SW 1271 (cell line): ENCODE results near the gene WDR90.
A peak's percentile ranks its signal among the peaks of the same experiment; 100 is the strongest.

ENCODE experiments used
- DNase-seq, 2 experiments: peaks; one replicate each; lab custom pipeline; 2025; lab: John Stamatoyannopoulos, UW

WDR90 gene

GRCh38 chr16:638836-639235, 10.3 kb upstream of the WDR90 start:
- no peak for DNase-seq

DNA sequence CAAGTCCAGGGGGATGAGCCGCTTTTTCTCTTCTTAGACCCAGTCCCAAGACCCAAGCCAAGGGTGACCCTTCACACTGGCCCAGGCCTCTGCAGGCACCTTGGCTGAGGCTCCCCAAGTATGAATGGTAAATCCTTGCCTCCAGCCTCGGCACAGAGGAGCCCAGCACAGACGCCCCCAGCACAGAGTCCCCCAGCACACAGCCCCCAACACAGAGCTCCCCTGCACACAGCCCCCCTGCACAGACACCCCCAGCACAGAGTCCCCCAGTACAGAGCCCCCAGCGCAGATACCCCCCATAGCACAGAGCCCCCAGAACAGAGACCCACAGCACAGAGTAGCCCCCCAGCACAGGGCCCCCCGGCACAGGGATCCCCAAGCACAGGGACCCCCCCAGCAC, 8.6 kb upstream of the WDR90 start:
- no peak for DNase-seq

- peak in 1 of 2 experiments; percentile 50 for DNase-seq
These were observed 7.6 kb upstream of the WDR90 start, which contains the start of gene MCRIP2 for GRCh38 chr16:641326-642188. MCRIP2 (plus strand) TSS chr16:641828; CDS start chr16:641992, 164 bp downstream.

GRCh38 chr16:642189-643049, 6.7 kb upstream of the WDR90 start:
- no peak for DNase-seq

- no peak for DNase-seq
These were observed 6.2 kb upstream of the WDR90 start for GRCh38 chr16:643050-643368.

DNA sequence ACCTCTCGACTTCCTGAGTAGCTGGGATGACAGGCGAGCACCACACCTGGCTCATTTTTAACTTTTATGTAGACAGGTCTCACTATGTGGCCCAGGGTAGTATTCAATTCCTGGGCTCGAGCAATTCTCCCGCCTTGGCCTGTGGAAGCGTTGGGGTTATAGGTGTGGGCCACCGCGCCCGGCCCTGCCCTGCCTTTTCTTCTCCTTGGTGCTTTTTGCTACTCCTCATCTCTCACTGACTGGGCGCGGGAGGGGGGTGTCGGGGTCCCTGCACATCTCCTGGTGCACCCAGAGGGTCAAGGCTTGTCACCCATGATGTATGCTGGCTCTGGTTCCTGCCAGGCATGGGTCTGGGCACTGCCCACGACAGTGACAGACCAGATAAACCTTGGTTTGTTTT, 4.6 kb upstream of the WDR90 start:
- DNase-seq = no peak

- no peak for DNase-seq
These were observed 3.1 kb upstream of the WDR90 start for GRCh38 chr16:645852-646678.

- no peak for DNase-seq
These were observed 2.4 kb upstream of the WDR90 start for GRCh38 chr16:646679-647172.

GRCh38 chr16:647173-647902, 1.8 kb upstream of the WDR90 start:
- no peak for DNase-seq

DNA sequence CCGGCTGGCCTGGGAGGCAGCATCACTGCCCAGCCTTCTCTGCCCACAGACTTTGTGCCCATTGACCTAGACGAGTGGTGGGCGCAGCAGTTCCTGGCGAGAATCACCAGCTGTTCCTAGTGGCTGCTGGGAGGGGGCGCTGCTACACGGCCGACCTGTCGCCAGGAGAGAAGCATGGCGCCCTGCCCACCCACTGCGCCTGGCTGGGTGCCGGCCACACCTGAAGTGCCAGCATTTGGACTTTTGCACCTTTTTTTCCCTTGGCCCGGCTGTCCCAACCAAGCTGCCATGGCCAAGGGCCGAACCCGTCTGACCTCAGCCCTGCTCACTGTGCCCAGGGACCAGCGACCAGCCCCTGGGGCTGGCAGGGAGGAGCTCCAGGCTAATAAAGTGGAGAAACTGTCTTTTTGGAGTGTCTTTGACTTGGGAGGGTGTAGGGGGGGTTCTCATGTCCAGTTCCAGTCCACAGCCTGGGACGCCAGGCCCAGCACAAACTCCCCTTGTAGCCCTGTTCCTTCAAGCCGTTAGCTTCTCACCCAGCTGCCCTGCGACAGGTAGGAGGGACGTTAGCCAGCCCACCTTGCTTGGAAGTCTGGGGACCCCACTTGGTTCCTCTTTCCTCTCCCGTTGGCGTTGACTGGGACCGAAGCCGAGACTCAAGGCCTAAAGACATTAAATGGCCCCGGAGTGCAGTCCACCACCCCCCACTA, 939 bp upstream of the WDR90 start:
- peak in 1 of 2 experiments; percentile 24 for DNase-seq

GRCh38 chr16:649631-650030, 466 bp downstream of the WDR90 start:
- no peak for DNase-seq

DNA sequence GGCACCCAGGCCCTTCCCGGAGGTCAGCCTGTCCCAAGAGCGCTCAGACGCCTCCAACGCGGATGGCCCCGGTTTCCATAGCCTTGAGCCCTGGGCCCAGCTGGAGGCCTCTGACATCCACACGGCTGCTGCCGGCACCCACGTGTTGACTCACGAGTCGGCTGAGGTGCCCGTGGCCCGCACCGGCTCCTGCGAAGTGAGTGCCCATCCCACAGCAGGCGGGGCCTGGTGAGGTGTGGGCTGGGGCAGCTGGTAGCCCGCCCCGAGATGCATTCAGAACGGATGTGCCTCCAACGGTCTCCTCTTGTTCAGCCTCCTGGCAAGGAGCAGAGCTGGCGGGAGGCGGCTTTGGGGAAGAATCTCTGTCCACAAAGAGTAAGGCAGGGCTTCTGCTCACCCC, 2.7 kb downstream of the WDR90 start:
- no peak for DNase-seq

- no peak for DNase-seq
These were observed 3.5 kb downstream of the WDR90 start for GRCh38 chr16:652454-653305.

DNA sequence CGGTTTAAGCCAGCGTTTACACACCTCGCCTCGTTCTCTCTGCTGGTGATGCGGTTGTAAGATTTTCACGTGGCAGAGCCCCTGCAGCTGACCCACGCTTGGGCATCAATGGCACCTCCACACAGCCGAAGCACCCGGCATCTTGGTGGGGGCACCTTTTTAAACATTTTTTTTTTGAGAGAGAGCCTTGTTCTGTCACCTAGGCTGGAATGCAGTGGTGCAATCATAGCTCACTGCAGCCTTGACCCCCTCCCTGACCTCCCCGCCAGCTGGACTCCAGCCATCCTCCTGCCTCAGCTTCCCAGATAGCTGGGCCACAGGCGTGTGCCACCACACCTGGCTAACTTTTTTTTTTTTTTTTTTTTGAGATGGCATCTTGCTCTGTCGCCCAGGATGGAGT, 4.9 kb downstream of the WDR90 start:
- DNase-seq = no peak

GRCh38 chr16:657487-657886, 8.3 kb downstream of the WDR90 start:
- DNase-seq = no peak

DNA sequence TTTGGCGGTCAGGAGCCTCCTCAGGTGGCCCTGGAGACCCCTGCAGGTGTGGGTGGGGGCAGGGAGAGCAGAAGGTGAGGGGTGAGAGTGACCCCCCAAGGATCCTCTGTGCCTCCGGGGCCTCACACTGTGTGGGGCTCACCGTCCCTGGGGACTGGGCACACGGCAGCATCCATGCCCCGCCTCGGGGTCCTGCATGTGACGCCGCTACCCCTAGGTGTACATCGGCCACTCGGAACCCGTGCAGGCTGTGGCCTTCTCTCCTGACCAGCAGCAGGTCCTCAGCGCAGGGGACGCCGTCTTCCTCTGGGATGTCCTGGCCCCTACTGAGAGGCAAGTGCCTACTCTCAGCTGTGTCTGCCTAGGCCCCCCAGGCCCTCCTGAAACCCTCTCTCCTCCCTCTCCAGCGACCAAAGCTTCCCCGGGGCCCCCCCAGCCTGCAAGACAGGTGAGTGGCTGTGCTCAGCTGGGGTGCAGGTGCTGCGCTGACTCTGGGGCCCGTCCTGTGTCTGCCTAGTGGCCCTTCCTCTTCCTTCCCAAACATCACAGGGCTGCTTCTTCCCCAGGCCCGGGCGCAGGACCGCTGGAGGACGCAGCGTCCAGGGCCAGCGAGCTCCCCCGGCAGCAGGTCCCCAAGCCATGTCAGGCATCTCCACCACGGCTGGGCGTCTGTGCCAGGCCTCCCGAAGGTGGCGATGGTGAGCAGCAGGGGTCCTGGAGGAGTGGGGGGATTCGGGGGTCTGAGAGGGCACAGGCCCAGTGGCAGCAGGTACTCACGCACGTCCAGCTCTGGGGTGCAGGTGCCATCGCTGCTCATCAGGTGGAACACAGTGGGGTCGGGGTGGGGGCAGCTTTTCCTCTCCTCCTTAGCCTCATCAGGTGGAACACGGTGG, 9.8 kb downstream of the WDR90 start:
- DNase-seq = no peak

DNA sequence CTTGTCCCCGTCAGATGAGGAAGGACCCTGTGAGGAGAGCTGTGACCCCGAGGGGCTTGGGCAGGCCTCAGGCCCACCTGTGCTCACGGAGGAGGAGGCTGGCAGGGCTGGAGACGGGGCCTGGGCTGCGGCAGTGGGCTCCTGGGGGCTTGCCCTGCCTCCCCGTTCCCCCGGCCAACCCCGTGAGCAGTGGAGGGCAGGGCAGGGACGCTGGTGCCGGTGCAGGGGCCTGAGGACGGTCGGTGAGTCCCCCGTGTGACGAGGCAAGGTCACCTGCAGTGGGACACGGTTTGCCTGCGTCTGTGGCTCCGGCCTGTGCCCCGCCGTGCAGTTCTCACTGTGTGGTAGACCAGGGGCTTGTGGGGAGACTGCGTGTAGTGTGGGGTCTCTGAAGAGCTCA, 10.5 kb downstream of the WDR90 start:
- no peak for DNase-seq

DNA sequence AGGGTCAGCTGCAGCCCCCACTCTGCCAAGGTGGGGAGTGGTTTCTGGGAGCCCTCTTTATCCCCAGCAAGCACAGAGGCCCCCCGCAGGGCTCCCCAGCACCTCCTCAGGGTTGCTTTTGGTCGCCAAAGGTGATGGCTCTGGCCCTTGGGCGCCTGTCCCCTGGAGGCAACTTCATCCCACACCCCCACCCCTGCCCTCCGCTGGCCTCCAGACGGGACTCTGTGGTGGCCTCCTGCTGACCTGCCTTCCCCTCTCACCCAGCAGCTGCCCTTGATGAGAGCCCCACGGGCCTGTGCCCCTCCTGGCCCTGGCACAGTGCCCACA, 10.9 kb downstream of the WDR90 start:
- DNase-seq = no peak
